HG03097 (cell line): ENCODE data around the gene CD200R1L.
A peak's percentile ranks its signal among the peaks of the same experiment; 100 is the strongest.
"Not testable (repeated sequence)": the region's sequence is repeated elsewhere in the genome, so short reads cannot be mapped to it uniquely, and the experiment has no call there.

Experiments used
- ATAC-seq: cut with Tn5 transposase; IDR thresholded peaks from one replicate; pipeline ENCODE4 v1.9.1; 2021; ENCODE audit not compliant: unreplicated experiment, low FRiP score

The CD200R1L gene, protein sequence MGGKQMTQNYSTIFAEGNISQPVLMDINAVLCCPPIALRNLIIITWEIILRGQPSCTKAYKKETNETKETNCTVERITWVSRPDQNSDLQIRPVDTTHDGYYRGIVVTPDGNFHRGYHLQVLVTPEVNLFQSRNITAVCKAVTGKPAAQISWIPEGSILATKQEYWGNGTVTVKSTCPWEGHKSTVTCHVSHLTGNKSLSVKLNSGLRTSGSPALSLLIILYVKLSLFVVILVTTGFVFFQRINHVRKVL

GRCh38 chr3:112846764-112847163, at the start of gene CD200R1L:
TSS of gene CD200R1L (minus strand) at chr3:112846864. CDS start at chr3:112829367, 17,497 bp downstream.
- no peak for ATAC-seq

DNA sequence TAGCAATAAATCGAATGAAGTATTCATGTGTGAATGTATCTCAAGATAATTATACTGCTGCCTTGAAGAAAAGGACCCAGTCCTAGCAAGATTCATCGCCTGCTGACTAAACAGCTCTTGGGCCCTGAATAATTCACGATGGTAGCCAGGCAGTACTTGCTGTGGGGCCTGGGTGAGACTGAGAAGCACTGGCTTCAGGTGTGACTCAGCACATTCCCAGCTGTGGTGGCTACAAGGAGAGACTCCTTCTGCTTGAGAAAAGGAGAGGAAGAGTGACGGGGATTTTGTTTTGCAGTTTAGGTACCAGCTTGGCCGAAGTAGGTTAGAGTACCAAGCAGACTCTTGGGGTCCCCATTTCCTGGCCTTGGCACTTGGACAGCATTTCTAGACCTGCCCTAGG, 47.6 kb upstream of the CD200R1L start:
- no peak for ATAC-seq

DNA sequence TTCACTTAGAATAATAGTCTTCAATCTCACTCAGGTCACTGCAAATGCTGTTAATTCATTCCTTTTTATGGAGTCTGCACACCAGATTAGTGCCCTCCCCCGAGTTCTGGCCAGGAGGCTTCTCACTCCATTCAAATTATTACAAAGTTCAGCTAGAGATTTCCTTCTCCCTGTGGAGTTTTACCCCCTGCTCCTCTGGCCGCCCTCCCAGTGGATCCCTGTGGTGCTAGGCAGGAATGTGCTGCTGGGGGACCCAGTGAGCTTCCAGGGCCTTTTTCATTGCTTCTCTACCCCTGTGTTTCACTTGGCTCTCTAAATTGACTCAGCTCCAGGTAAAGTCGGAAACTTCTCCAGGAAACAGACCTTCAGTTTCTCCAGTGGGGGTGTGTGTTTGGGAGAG, 42.7 kb upstream of the CD200R1L start:
- ATAC-seq, result no peak

DNA sequence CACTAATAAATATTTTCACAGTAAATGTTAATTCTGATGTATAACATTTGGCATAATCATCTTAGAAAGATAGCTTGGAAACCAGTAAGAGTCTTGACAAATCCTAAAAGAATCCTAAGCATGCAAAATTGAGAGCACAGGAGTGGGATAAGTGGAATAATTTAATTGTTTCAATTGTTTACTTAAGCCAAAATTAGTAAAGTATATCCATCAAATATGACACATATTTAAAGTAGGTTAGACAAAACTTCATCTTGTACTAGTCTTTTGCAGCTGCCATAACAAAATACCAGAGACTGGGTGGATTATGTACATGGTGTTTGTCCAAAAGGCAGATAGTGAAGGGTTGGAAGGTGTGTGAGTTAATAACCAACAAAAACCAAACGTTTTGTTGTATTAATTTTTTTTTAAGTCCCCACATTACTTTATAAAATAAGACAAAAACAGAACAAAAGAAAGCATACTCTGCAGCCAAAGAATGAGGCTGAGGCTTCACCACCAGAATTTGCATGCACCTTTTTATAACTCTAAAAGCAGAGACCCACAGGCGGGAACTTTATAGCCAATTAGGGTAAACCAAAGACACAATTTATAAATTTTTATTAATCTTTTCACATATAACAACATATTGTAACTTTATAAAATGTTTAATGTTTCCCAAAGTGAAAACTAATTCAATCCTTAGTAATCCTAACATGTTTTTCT, 41.9 kb upstream of the CD200R1L start:
- ATAC-seq, result no peak

DNA sequence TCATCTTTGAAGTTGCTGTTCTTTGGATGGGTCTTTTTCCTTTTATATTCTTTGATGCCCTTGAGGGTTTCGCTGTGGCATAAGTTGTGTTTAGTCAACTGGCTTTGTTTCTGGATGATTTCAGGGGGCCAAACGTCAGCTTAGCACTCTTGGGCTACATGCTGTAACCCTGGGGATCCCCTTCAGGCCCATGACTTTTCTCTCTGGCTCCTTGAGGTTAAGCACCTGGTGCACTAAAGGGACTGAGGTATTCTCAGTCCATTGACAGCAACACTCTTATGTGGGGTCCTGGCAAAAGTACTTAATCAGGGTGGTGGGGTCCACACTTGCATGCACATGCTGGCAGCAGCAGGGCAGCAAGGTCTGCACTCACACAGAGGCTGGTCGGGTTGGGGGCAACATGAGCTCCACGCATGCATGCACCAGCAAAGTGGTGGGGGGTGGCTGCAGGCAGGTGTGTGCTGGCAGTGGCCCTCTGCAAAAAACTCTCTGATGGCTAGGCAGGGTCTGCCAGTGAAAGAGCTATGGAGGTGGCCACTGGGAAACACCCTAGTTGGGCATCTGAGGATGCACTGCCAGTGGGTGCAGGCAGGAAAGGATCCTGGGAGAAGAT, 38.1 kb upstream of the CD200R1L start:
- ATAC-seq, result no peak

DNA sequence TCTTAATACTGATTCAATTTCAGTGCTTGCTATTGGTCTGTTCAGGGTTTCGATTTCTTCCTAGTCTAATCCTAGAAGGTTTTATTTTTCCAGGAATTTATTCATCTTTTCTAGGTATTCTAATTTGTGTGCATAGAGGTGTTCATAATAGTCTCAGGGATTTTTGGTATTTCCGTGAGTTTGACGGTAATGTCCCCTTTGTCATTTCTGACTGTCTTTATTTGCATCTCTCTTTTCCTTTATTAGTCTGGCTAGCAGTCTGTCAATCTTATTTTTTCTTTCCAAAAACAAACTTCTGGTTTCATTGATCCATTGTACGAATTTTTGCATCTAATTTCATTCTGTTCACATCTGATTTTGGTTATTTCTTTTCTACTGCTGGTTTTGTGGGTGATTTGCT, 35.2 kb upstream of the CD200R1L start:
- ATAC-seq, result no peak

GRCh38 chr3:112875561-112875960, 28.9 kb upstream of the CD200R1L start:
- ATAC-seq, result no peak

GRCh38 chr3:112874725-112875124, 28.1 kb upstream of the CD200R1L start:
- ATAC-seq, result no peak

DNA sequence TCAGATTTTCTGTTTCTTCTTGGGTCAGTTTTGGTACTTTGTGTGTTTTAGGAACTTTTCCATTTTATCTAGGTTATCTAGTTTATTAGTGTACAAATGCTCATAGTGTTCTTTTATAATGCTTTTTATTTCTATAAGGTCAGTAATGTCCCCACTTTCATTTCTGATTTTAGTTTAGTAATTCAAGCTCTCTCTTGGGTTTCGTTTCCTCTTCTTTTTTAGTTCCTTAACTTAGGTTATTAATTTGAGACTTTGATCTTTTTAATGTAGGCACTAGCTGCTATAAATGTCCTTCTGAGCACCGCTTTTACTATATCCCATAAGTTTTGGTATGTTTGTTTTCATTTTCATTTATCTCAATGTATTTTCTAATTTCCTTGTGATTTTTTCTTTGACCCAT, 27.0 kb upstream of the CD200R1L start:
- no peak for ATAC-seq

DNA sequence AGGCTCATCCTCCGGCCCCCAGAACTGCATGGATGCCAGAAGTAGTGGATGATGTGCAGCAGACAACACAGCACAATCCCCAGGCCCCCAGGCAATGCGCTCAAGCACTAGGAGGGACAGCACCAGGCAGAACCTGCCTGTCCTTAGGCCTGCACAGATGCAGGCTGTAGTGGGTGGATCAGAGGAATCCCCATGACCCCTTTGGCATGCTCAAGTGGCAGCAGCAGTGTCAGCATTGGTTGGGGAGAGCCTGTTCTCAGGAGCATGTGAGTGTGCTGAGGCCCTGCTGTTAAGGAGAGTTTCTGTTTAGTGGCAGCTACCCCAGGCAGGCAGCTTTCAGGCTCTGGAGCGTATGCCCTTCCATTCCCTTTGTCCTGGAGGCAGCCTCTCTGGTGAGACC, 25.1 kb upstream of the CD200R1L start:
- no peak for ATAC-seq

- ATAC-seq, result no peak
Observed at GRCh38 chr3:112865757-112866156, 19.1 kb upstream of the CD200R1L start.

DNA sequence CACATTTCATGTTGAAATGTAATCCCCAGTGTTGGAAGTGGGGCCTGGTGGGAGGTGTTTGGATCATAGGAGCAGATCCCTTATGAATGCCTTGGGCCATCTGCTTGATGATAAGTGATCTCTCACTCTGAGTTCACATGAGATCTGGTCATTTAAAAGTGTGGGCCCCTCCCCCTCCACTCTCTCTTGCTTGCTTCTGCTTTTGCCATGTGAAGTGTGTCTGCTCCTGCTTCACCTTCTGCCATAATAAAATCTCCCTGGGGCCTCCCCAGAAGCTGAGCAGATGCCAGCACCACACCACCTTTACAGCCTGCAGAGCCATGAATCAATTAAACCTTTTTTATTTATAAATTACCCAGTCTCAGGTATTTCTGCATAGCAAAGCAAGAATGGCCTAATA, 14.2 kb upstream of the CD200R1L start:
- ATAC-seq, result no peak

GRCh38 chr3:112858410-112859069, 11.9 kb upstream of the CD200R1L start:
- ATAC-seq, result no peak

- ATAC-seq, result no peak
Observed at GRCh38 chr3:112857526-112857925, 10.9 kb upstream of the CD200R1L start.

- no peak for ATAC-seq
Observed at GRCh38 chr3:112856537-112856936, 9.9 kb upstream of the CD200R1L start.

DNA sequence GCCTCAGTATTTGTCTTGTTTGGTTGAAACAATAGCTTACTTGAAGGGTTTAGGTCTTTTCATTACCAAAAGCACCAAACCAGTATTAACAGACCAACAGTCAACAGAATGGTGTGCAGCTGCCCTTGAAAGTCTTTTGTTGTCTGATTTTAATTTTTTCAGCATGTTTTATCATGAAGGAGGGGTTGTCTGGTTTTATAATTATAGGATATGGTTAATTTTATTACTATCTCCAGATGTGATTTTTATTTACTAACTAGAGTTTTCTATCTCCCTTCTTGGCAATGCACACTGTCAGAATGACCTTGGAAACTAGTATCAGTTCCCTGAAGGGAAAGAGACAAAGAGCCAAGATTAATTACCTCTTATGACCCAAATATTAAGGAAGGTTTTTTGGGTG, 9.2 kb upstream of the CD200R1L start:
- no peak for ATAC-seq

- ATAC-seq, result not testable (repeated sequence)
Observed at GRCh38 chr3:112855074-112855473, 8.4 kb upstream of the CD200R1L start.

- ATAC-seq, result no peak
Observed at GRCh38 chr3:112848196-112848595, 1.5 kb upstream of the CD200R1L start.

GRCh38 chr3:112847692-112848091, 1.0 kb upstream of the CD200R1L start:
- ATAC-seq, result peak; percentile 71

DNA sequence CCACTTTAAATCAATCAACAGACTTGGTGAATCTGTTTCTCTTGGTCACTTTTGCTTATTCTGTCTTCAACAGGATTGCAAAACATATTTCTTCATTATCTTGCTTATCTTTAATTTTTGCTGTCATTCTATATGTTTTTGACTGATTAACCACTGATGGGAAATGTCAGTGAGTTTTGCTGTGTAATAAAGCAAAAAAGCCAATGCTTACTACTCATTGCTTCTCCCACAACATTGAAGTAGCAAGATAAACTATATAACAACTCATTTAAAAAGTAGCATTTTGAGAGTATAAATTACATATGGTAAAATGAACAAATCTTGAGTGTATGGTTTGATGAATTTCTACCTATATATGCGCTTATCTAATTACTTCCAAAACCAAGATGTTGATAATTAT, 892 bp downstream of the CD200R1L start:
- no peak for ATAC-seq

GRCh38 chr3:112829046-112829445, 17.6 kb downstream of the CD200R1L start:
- ATAC-seq, result no peak
